ENCODE data around the gene LILRA1. TPM values are rescaled to one million over a fixed set of nuclear protein-coding genes. Genes with fewer than 3 reads are reported as not detected.

LILRA1 gene
- total RNA-seq, 1 donor from 2014 or later: not detected

GRCh38 chr19:54648129-54648528, 54.7 kb downstream of the LILRA1 start:
- DNase-seq (ENCODE audit: low read depth) (no peak), FAIRE-seq (no peak)
- TF ChIP-seq CTCF (IDR thresholded peaks at IDR 0.05; ENCODE audit: insufficient read depth, low read length, severe bottlenecking): no peak
- Histone ChIP-seq H3K4me3 (ENCODE audit: low read depth, low read length) (no peak overlapping the region), H3K36me3 (ENCODE audit: control insufficient read depth, insufficient read depth, low read length) (no peaks in the 10 kb centered on the region), H3K27me3 (ENCODE audit: control insufficient read depth, insufficient read depth, low read length) (no peaks in the 10 kb centered on the region)

- DNase-seq (ENCODE audit: low read depth): no peak
- no peaks in the 10 kb centered on the region for H3K36me3 ChIP-seq (ENCODE audit: control insufficient read depth, insufficient read depth, low read length)
- no peak for TF ChIP-seq CTCF (IDR thresholded peaks at IDR 0.05; ENCODE audit: insufficient read depth, low read length, severe bottlenecking)
- H3K27me3 ChIP-seq (ENCODE audit: control insufficient read depth, insufficient read depth, low read length): no peaks in the 10 kb centered on the region
- no peak for FAIRE-seq
- no peak overlapping the region for H3K4me3 ChIP-seq (ENCODE audit: low read depth, low read length)
Measured at GRCh38 chr19:54650108-54650655, 56.8 kb downstream of the LILRA1 start.

Other genes with a start within 250 kb of the LILRA1 start
- not detected in 2 replicates for gene LAIR1, start 228.7 kb upstream of the LILRA1 start, total RNA-seq
- gene TTYH1, start 178.2 kb upstream of the LILRA1 start, total RNA-seq: 0.26 TPM in 1 of 2 replicates, not detected in the other
- gene LENG8, start 144.4 kb upstream of the LILRA1 start, total RNA-seq: 26.3 and 37.8 TPM in 2 replicates
- 6.5 and 15.0 TPM in 2 replicates for gene LENG9, start 129.9 kb upstream of the LILRA1 start, total RNA-seq
- gene CDC42EP5, start 120.3 kb upstream of the LILRA1 start, total RNA-seq: 18.2 and 20.4 TPM in 2 replicates
- gene LAIR2, start 90.8 kb upstream of the LILRA1 start, total RNA-seq: not detected in 2 replicates
- gene LILRA2, start 19.8 kb upstream of the LILRA1 start, total RNA-seq: not detected in 2 replicates
- gene LILRB1, start 36.9 kb downstream of the LILRA1 start, total RNA-seq: not detected in 2 replicates
- not detected in 2 replicates for gene LILRB4, start 69.4 kb downstream of the LILRA1 start, total RNA-seq
- not detected in 2 replicates for gene KIR3DL3, start 130.8 kb downstream of the LILRA1 start, total RNA-seq
- not detected in 2 replicates for gene KIR2DL3, start 144.9 kb downstream of the LILRA1 start, total RNA-seq
- gene KIR2DL1, start 176.2 kb downstream of the LILRA1 start, total RNA-seq: not detected in 2 replicates
- gene KIR2DL4, start 210.0 kb downstream of the LILRA1 start, total RNA-seq: not detected in 2 replicates
- not detected in 2 replicates for gene KIR3DL1, start 222.8 kb downstream of the LILRA1 start, total RNA-seq
- gene KIR2DS4, start 239.0 kb downstream of the LILRA1 start, total RNA-seq: not detected in 2 replicates

Measured in bronchial epithelial cell (primary cell).